NCI-H345 (cell line): Measurements from ENCODE around the gene PSD.

Source experiments
- DNase-seq: peaks from one replicate; lab custom pipeline; 2025; lab: John Stamatoyannopoulos, UW

PSD gene

GRCh38 chr10:102438374-102438773 is 19.8 kb upstream of the PSD start:
- DNase-seq = no peak

- DNase-seq = no peak
Observed at GRCh38 chr10:102437515-102437914, 18.9 kb upstream of the PSD start.

DNA sequence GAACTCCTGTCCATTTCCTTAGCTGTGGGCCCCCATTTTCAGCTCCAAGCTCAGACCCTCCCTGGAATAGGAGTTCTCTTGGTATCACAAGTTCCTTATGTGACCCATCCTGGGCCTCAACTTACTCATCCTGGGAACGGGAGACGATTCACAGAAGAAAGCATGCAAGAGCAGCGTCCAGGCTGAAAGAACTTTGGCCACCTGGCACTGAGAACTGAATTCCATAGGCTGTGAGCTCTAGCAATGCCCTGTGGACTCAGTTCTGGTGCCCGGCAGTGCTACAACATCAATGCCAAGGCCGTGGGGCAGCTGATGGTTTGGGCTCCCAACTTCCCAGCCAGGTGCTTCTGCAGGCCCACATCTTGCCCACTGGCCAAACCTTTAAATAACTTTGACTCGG is 17.7 kb upstream of the PSD start:
- no peak for DNase-seq

DNA sequence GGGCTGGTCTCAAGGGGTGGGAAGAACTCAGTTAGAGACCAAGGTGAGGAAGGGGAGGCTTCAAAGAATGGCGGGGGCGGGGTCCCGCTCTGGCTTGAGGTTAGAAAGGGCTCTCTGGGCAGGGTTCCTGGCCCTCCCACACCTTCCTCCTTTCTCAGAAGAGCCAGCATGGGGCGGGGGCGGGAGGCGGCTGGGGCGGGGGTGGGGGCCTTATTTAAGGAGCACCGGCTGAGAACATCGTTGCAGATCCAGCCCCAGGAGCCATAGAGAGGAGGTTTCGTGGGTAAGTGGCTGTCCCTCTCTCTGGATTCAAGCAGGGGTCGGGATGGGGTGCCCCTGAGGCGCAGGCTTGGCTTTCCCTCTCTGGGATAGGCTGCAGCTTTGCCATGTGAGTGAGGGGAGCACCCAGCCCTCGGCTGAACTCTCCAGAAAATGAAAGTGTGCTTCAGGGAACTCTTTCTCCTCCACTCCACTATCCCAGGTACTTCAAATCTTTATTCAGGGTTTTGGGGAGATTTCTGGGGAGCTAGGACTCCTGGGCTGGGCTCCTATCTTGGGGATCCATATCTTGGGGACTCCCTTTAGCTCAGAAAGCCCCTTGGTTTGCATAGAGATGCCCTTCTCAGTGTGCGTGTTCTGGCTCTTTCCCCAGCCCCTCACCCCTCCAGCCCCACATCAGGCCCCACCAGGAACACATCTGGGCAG is 17.1 kb upstream of the PSD start:
- DNase-seq = no peak

DNA sequence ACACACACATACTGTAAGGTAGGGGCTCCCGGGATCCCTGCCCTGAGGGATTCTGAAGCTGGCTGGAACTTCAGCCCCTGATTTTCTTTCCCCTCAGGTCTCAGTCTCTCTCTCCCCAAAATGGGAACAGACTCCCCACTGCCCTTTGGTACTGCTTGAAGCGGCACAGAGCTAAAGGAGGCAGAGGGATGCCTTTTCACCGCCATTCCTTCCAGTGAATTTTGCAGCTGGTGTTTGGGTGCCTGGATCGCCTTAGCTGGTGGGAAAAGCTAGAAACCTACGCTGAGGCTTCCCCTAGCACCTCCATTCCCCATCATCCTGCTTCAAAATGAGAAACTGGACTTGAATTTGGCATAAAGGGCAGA is 16.5 kb upstream of the PSD start:
- no peak for DNase-seq

DNA sequence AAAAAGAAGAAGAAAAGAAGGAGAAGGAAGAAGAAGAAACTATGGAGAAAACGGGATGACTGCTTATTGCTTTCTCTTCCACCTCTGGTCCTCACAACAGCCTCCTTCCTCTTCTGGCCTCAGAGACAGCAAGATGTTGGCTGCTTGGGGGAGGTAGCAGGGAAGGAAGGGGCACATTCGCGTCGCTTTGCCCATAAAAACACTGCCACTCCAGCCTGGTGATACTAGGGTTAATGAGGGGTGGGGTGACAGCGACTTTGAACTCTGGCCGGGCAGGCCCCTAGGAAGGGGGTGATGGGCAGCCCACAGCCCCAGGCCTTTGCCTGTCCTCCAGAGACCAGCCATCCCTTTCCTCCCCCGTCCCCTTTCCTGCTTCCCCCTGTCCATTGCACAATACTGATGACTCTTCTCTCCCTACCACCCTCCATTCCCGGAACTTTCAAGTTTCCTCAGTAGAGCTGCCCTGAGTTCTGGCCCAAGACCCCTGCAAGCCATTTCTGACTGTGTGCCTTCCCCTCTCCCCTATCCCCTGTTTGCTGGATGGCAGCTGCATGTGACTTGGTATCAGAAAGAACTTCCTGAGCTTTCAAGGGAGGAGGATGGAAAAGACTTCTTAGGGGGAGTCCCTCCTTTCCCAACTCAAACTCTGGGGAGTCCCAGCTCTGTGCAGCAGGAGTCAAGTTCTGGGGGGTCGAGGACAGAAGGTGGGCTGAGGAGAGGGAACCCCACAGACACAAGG is 16.0 kb upstream of the PSD start:
- DNase-seq = no peak

DNA sequence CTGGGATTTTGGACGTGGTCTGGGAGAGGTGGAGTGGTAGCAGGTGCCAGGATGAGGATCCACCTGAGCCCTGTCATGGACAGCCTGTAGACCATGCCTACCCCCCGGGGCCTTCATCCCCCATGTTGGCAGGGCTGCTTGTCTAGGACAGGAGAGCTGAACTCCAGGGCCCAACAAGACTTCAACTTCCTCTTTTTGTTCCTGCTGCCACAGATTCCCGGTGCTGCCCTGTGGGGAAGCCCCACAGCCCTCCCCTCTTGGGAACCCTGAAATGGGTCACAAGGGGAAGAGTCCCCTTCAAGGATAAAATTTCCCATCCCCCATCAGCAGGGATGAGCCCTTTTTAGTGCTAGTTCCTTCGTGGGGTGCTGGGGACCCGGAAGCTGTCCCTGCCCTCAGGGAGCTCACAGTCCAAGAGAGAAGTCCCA is 15.0 kb upstream of the PSD start:
- no peak for DNase-seq

DNA sequence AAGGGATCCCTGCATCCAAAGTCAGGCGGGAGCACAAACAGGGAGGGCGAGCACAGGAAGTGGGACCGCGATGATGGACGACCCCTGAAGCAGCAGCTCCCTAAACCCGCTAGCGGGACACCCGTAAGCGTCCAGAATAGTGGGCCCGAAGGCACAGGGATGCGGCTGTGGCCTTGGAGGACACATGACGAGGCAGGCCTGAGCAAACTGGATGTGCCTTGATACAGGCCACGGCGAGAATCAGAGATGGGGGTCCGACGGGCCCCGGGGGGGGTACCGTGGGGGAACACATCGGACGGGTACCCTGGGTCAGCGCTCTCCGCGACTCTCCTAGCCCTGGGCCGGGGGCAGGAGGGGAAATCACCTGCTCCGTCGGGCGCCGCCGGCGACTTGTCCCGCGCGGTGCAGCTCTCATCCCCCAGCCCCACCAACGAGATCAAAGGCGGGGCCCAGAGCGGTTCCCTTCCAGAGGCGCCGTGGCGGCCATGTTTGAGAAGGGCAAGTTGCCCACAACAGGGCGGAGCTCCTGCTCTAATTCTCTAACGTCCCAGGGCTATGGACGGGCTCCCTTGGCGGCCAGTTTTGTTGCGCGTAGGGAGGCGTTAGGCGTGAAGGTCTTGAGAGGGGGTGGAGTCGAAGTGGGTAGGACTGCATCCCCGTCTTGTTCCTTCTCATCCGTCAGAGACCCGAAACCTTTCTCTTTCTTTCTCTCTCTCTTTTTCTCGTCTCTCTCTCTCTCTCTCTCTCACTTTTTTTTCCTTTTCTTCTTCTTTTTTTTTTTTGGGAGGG is 13.8 kb upstream of the PSD start, which contains the start of gene CUEDC2:
Gene CUEDC2 (minus strand): TSS at position 413 of the 789 bp plus-strand sequence. CDS start 7,386 bp downstream, outside the sequence.
- peak; percentile 95 for DNase-seq

- DNase-seq = no peak
Observed at GRCh38 chr10:102431452-102432124, 13.0 kb upstream of the PSD start.

DNA sequence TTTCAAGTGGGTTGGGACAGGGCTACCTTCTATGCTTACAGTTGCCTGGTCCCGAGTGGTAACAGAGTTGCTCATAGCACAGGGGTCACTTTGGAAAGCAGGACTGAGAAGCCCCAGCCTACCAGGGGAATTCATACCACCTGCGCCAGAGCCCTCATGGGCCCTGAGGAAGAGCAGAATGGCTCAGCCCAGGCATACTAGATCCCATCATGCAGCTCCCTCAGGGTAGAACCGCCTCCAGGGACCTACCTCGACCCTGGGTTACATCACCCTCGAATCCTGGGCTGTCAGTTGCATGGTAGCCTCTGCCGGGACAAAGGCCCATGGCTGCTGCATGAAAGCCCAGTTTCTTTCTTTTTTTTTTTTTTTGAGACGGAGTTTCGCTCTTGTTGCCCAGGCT is 10.9 kb upstream of the PSD start:
- no peak for DNase-seq

- no peak for DNase-seq
Observed at GRCh38 chr10:102426803-102427287, 8.3 kb upstream of the PSD start.

DNA sequence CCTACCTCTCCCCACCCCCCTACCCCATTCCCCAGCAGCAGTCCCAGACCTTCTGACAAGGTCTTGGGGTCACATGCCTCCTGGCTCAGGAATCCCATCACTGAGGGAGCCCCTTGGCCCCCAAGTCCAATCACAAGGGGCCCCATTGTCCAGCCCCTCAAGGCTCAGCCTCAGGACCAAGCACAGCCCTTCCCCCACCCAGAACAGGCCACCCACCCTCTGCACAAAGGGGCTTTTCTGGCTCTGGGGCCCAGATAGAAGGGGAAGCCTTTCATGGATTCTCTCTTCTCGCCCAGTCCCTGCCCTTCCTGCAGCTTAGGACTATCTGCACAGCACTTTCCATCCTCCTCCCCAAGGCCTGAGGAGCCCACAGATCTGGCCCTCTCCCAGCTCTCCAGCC is 6.9 kb upstream of the PSD start:
- DNase-seq = no peak

- no peak for DNase-seq
Observed at GRCh38 chr10:102424916-102425315, 6.3 kb upstream of the PSD start.

GRCh38 chr10:102424145-102424544 is 5.6 kb upstream of the PSD start:
- no peak for DNase-seq

DNA sequence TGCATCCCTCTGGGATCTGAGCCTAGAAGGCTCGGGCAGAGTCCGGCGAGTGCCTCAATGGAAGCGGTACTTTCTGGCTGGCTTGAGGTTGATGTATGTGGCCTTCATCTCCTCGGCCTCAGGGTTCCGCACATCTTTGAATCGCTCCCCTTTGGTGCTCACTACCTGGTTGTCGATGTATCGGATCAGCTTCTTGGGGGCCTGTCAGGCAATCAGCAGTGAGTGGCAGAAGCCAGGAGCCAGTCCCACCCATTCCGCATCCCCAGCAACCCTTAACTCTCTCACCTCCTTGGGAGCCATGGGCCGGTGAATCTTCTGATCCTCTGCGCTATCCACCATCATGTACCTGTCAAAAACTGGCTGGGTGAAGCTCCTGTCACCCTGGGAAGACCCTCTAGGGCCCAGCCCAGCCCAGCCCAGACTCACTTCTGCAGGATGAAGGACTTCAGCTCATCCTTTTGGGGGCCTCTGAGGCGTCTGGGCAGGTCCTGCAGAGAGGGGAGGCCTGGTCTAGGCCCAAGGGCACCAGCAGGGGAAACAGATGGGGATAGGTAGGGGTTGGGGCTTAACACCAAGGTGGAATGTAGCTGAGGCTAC is 4.9 kb upstream of the PSD start:
- DNase-seq = no peak

- peak; percentile 6 for DNase-seq
Observed at GRCh38 chr10:102422545-102423129, 4.1 kb upstream of the PSD start.

DNA sequence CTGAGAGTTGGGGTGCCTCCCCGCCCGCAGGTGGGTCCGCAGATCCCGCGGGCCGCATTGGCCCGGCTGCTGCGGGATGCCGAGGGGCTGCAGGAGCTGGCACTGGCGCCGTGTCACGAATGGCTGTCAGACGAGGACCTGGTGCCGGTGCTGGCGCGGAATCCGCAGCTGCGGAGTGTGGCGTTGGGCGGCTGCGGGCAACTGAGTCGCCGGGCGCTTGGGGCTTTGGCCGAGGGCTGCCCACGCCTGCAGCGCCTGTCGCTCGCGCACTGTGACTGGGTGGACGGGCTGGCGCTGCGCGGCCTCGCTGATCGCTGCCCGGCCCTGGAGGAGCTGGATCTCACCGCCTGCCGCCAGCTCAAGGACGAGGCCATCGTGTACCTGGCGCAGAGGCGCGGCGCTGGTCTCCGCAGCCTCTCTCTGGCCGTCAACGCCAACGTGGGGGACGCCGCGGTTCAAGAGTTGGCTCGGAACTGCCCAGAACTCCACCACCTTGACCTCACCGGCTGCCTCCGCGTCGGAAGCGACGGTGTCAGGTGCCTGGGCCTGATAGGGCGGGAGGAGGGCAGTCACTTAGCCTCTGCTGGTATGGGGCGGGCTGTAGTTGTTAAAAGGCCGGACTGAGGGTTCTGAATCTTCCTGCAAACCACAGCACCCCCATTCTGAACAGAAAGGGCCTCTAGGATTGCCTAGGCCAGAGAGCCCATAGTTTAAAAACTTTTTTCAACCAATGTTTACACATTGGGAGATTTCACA is 3.4 kb upstream of the PSD start:
- DNase-seq = no peak

- DNase-seq = no peak
Observed at GRCh38 chr10:102421507-102421756, 2.8 kb upstream of the PSD start.

GRCh38 chr10:102420714-102421506 is 2.3 kb upstream of the PSD start, which contains the start of gene FBXL15:
FBXL15 (plus strand) TSS chr10:102420836; CDS start chr10:102421130, 294 bp downstream.
- peak; percentile 95 for DNase-seq

DNA sequence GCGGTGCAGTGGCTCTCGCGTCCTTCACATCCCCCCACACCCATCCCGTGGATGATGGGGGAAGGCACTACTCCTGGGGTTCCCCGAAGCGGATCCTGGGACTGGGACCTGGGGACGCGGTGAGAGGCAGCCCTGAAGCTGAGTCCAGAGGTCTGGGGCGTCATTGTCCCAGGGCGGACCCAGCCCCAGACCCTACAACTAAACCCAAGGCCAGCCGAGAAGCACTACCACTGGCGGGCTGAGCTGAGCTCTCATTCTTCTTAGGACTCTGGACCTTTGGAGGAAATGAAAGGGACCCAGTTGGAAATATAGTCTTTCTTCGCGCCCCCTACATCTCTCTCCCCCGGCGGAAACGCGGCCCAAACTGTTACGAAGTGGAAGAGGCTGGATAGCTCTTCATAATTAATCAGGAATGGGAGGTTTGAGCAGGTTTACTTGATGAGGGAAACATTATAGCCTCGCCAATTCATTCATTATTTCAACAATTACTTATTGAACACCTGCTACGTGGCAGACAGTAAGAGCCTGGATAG is 1.7 kb upstream of the PSD start:
- DNase-seq = no peak
